ENCODE measurements around the gene RHBDD2. TPM values are rescaled to one million over a fixed set of nuclear protein-coding genes. Genes with fewer than 3 reads are reported as not detected.
"Not testable (repeated sequence)": the region's sequence is repeated elsewhere in the genome, so short reads cannot be mapped to it uniquely, and the experiment has no call there.

RHBDD2 gene
- total RNA-seq, 1 donor from 2014 or later: 50.7 TPM

DNA sequence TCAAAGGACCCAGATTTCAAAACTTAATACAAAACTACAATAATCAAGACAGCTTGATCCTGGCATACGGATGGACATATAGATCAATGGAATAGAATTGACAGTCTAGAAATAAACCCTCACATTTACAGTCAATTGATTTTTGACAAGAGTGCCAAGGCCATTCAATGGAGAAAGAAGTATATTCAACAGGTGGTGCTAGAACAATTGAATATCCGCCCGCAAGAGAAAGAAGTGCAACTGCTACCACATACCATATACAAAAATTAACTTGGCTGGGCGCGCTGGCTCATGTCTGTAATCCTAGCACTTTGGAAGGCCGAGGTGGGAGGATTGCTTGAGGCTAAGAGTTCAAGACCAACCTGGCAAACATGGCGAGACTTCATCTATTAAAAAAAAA is 42.0 kb upstream of the RHBDD2 start:
- no peaks in the 10 kb centered on the region for H3K36me3 Mint-ChIP-seq (ENCODE audit: low read depth, unreplicated experiment)
- no peak for DNase-seq (ENCODE audit: low spot score)
- H3K4me3 Mint-ChIP-seq (ENCODE audit: unreplicated experiment): no peak overlapping the region
- no peak overlapping the region for H3K27ac Mint-ChIP-seq (ENCODE audit: unreplicated experiment)
- TF ChIP-seq, protein P1, sequence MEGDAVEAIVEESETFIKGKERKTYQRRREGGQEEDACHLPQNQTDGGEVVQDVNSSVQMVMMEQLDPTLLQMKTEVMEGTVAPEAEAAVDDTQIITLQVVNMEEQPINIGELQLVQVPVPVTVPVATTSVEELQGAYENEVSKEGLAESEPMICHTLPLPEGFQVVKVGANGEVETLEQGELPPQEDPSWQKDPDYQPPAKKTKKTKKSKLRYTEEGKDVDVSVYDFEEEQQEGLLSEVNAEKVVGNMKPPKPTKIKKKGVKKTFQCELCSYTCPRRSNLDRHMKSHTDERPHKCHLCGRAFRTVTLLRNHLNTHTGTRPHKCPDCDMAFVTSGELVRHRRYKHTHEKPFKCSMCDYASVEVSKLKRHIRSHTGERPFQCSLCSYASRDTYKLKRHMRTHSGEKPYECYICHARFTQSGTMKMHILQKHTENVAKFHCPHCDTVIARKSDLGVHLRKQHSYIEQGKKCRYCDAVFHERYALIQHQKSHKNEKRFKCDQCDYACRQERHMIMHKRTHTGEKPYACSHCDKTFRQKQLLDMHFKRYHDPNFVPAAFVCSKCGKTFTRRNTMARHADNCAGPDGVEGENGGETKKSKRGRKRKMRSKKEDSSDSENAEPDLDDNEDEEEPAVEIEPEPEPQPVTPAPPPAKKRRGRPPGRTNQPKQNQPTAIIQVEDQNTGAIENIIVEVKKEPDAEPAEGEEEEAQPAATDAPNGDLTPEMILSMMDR (IDR thresholded peaks at IDR 0.05; ENCODE audit: unreplicated experiment): no peak
- H3K9me3 Mint-ChIP-seq (ENCODE audit: unreplicated experiment): no peaks in the 10 kb centered on the region
- peaks cover 6% of the 10 kb centered on the region for H3K27me3 Mint-ChIP-seq (ENCODE audit: unreplicated experiment)
- H3K4me1 Mint-ChIP-seq (ENCODE audit: unreplicated experiment): no peaks in the 10 kb centered on the region

DNA sequence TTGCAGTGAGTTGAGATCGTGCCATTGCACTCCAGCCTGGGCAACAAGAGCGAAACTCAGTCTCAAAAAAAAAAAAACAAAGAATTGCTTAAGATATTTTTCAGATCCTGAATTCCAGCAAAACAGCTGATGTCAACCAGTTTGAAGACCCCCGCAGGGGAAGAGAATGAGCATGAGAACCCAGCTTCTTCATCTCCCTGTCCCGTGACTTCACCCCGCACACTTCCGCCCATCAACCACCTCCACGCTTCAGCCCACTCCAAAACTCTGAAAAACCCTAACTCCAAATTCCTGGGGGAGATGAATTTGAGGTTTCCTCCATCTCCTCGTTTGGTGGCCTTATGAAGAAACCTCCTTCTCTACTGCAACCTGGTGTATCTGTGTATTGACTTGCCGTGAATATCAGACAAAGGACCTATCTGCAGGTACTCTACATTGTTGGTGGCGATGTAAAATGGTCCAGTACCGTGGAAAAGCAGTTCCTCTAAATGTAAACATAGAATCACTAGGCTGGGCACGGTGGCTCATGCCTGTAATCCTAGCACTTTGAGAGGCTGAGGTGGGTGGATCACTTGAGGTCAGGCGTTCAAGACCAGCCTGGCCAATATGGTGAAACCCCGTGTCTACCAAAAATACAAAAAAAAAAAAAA is 40.4 kb upstream of the RHBDD2 start:
- not testable (repeated sequence) for H3K4me3 Mint-ChIP-seq (ENCODE audit: unreplicated experiment); H3K4me1 Mint-ChIP-seq (ENCODE audit: unreplicated experiment); DNase-seq (ENCODE audit: low spot score); H3K27ac Mint-ChIP-seq (ENCODE audit: unreplicated experiment); H3K27me3 Mint-ChIP-seq (ENCODE audit: unreplicated experiment); H3K9me3 Mint-ChIP-seq (ENCODE audit: unreplicated experiment); H3K36me3 Mint-ChIP-seq (ENCODE audit: low read depth, unreplicated experiment)

DNA sequence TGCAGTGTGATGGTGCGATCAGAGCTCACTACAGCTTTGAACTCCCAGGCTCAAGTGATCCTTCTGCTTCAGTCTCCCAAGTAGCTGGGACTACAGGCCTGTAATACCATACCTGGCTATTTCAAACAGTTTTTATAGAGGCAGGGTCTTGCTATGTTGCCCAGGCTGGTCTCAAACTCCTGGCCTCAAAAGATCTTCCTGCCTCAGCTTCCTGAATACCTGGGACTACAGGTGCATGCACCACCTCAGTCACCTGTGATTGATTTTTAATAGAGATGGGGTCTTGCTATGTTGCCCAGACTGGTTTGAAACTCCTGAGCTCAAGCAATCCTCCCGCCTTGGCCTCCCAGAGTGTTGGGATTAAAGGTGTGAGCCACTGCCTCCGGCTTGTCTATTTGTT is 38.8 kb upstream of the RHBDD2 start:
- peaks cover 6% of the 10 kb centered on the region for H3K4me1 Mint-ChIP-seq (ENCODE audit: unreplicated experiment)
- no peak overlapping the region for H3K27ac Mint-ChIP-seq (ENCODE audit: unreplicated experiment)
- H3K27me3 Mint-ChIP-seq (ENCODE audit: unreplicated experiment): no peaks in the 10 kb centered on the region
- no peaks in the 10 kb centered on the region for H3K36me3 Mint-ChIP-seq (ENCODE audit: low read depth, unreplicated experiment)
- H3K9me3 Mint-ChIP-seq (ENCODE audit: unreplicated experiment): no peaks in the 10 kb centered on the region
- DNase-seq (ENCODE audit: low spot score): no peak
- TF ChIP-seq, protein P1 (IDR thresholded peaks at IDR 0.05; ENCODE audit: unreplicated experiment): no peak
- H3K4me3 Mint-ChIP-seq (ENCODE audit: unreplicated experiment): no peak overlapping the region

DNA sequence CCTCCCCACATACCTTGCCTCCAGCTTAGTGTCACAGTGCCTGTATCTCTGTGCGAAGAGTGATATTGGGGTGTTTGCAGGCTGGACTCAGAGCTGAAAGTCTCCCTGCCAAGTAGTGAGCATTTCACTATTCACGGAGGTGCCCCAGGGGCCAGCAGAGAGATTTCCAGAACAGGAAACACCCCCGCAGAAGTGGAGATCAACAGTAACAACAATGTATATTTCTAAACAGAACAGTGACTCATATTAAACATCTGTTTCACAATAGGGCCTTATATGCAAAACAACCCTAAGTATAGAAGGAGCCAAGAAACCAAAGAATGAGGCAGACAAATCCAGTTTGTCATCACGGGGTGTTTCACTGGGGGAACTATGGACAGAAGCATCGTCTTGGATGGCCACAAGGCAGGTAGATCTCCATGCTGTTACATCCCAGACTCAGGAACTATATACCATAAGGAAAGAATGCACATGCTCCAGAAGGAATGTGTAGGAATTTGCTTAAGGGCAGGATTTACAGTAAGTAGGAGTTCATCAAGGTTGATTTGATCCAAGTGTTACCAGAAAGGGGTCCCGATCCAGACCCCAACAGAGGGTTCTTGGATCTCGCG is 35.9 kb upstream of the RHBDD2 start:
- TF ChIP-seq, protein P1 (IDR thresholded peaks at IDR 0.05; ENCODE audit: unreplicated experiment): no peak
- Mint-ChIP-seq H3K4me3 (ENCODE audit: unreplicated experiment) (no peak overlapping the region), H3K36me3 (ENCODE audit: low read depth, unreplicated experiment) (no peaks in the 10 kb centered on the region), H3K27ac (ENCODE audit: unreplicated experiment) (no peak overlapping the region), H3K4me1 (ENCODE audit: unreplicated experiment) (peaks cover 6% of the 10 kb centered on the region), H3K27me3 (ENCODE audit: unreplicated experiment) (no peaks in the 10 kb centered on the region), H3K9me3 (ENCODE audit: unreplicated experiment) (no peaks in the 10 kb centered on the region)
- DNase-seq (ENCODE audit: low spot score): no peak

DNA sequence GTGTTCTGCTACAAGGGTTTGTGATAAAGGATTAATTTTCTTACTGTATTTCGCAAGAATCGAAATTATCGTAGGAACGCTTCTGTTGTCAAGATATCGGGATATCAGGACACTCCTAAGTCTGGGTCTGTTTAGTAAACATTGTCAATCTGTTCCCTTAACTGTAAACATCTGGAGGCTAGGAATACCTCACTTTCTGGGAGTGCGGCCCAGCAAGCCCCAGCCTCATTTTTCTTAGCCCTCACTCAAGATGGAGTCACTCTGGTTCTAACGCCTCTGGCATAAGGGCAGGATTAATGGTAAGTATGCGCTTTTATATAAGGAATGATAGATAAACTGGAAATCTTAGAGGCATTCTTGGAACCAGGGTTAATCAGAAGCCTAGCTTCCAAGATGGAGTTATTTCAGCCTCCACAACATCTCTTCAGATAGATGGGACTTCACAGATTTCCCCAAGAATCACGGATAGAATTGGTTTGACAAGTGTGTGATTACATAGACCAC is 35.2 kb upstream of the RHBDD2 start:
- no peak overlapping the region for H3K4me3 Mint-ChIP-seq (ENCODE audit: unreplicated experiment)
- TF ChIP-seq, protein P1 (IDR thresholded peaks at IDR 0.05; ENCODE audit: unreplicated experiment): no peak
- H3K36me3 Mint-ChIP-seq (ENCODE audit: low read depth, unreplicated experiment): no peaks in the 10 kb centered on the region
- no peak for DNase-seq (ENCODE audit: low spot score)
- no peak overlapping the region for H3K27ac Mint-ChIP-seq (ENCODE audit: unreplicated experiment)
- H3K27me3 Mint-ChIP-seq (ENCODE audit: unreplicated experiment): no peaks in the 10 kb centered on the region
- no peaks in the 10 kb centered on the region for H3K9me3 Mint-ChIP-seq (ENCODE audit: unreplicated experiment)
- H3K4me1 Mint-ChIP-seq (ENCODE audit: unreplicated experiment): peaks cover 6% of the 10 kb centered on the region

Data from endothelial cell (in vitro differentiated cells).